GM12801 (cell line): ENCODE data around the gene GNA15.

ENCODE experiments used
- CTCF ChIP-seq: IDR thresholded peaks from one replicate; pipeline ENCODE4 v1.5.1; 2011; ENCODE audit warnings: control low read depth; ENCODE audit not compliant: insufficient read length; ENCODE audit errors: extremely low read depth

Gene GNA15

GRCh38 chr19:3178377-3178972, 42.6 kb downstream of the GNA15 start, which contains the start of gene S1PR4:
S1PR4 (plus strand) TSS chr19:3178769; CDS start chr19:3178793, 24 bp downstream.
- no peak for TF ChIP-seq CTCF

GRCh38 chr19:3178973-3179738, 43.3 kb downstream of the GNA15 start:
- no peak for TF ChIP-seq CTCF

GRCh38 chr19:3179739-3180293, 44.0 kb downstream of the GNA15 start:
- TF ChIP-seq CTCF, result no peak

GRCh38 chr19:3183721-3184641, 48.1 kb downstream of the GNA15 start:
- TF ChIP-seq CTCF, result no peak

- TF ChIP-seq CTCF, result no peak
Measured at GRCh38 chr19:3184847-3185460, 49.1 kb downstream of the GNA15 start.

- no peak for TF ChIP-seq CTCF
Measured at GRCh38 chr19:3185461-3186159, 49.8 kb downstream of the GNA15 start, which contains the start of gene NCLN. NCLN (plus strand) TSS chr19:3185930; CDS start chr19:3186031, 101 bp downstream.
